CD4-positive, alpha-beta T cell treated with Interleukin-2 at 100 ng/mL for 4 hours (primary cell): ENCODE measurements around the gene TMEM175.

Source experiments
- DNase-seq: peaks from one replicate; pipeline ENCODE4 v3.0.0-alpha.2; 2020; ENCODE audit warnings: low spot score

Gene TMEM175

GRCh38 chr4:931960-932712, at the start of gene TMEM175, which contains the start of gene GAK:
TMEM175 (plus strand) TSS chr4:932460; CDS start chr4:947740, 15,280 bp downstream.
GAK (minus strand) TSS chr4:932316; CDS start chr4:932187, 129 bp downstream.
- DNase-seq: peak; percentile 96

DNA sequence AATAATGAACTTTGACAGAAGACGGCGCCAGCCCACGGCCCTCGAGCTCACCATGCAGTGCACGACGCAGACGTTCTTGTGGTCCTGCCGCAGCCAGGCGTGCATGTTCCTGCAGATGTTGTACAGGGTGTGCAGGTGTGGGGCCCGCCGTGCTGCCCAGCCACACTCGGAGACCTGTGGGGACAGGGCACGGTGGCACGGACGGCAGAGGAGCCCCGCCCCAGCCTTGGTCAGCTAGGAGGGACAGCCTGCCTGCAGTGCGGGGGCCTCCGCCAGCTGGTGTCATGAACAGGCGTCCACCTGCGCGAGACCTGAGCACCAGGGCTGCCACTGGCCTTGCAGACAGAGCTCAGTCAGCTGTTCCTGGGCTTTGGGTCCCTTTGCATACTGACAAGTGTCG, 49.6 kb upstream of the TMEM175 start:
- no peak for DNase-seq

DNA sequence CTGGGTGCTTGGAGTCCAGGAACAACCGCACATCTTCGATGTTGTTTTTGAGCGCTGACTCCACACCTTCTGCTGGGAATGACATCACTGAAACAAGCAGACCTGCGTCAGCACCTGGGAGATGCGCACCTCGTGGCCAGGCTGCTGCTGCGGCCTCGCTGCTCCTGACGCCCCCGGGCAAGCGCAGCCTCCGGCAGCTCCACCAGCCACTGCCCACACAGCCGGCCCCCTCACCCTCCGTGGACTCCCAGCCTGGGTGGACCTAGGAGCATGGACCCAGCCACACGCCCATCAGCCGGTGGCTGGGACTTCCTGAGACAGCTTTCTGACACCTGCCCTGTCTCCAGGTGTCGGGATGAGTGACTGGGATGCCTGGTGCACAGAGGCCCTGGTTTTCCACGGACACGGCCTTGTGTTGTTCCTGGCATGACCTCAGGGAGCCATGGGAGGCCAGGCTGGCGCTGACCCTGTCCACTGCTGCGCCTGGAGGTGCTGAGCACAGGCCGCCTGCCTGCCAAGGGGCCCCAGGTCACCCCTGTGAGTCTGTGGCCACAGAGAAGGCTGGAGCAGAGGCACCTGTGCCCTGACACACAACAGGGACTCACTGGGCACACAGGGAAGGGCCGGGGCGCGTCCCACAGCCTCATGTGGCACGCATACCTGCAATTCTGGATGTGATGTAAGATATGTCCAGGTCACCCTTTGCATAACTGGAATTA, 48.7 kb upstream of the TMEM175 start:
- no peak for DNase-seq

GRCh38 chr4:884259-884658, 48.0 kb upstream of the TMEM175 start:
- no peak for DNase-seq

- no peak for DNase-seq
Observed at GRCh38 chr4:884896-885295, 47.4 kb upstream of the TMEM175 start.

- no peak for DNase-seq
Observed at GRCh38 chr4:885353-885752, 46.9 kb upstream of the TMEM175 start.

GRCh38 chr4:886244-886643, 46.0 kb upstream of the TMEM175 start:
- no peak for DNase-seq

DNA sequence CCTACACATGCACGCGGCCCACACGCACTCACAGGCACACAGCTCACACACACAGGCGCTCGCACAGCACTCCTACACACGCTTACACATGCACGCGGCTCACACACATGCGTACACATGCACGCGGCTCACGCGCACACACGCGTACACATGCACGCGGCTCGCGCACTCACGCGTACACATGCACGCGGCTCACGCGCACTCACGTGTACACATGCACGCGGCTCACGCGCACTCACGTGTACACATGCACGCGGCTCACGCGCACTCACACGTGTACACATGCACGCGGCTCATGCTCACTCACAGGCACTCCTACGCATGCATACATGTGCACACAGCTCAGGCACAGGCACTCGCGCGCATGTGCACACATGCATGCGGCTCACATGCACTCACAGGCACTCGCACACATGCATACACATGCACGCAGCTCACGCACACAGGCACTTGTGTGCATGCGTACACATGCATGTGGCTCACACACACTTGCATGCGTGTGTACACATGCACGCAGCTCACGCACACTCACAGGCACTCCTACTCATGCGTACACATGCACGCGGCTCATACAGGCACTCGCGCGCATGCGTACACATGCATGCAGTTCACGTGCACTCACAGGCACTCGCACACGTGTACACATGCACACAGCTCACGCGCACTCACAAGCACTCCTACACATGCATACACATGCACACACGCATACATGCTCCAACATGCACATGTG, 45.1 kb upstream of the TMEM175 start:
- DNase-seq: no peak

DNA sequence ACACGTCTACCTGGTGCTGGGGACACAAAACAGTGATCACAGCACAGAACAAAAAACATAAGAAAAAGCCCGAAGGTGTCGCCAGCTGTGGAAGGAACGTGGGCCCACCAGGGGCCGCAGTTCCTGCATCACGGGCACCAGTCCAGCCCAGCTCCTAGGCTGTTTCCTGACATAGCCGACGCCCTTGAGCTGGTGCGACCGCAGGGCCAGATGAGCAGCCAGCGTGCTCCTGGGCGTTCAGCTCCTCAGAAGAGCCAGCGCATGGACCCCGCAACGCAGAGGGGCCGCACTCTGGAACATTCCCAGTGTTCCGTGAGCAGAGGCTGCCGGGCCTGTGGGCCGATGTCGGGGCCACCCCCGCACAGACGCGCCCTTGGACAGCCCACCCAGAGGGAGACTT, 44.2 kb upstream of the TMEM175 start:
- no peak for DNase-seq

DNA sequence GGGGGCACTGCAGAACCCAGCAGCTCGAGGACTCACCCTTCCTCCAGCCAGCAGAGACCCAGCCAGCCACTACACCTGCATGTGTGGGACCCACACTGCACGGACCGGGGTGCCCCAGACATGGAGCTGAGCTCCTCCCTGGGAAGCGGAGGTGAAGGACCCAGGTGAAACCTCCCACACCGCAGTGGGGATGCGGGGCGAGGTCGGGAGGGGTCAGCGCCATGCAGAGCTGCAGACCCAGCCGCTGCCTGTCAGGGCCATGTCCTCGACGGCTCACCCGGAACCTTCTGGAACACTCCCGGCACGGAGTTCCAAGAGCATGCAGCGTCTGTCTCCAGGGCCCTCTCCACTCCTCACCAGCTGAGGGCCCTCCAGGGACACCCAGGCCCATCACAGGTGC, 42.7 kb upstream of the TMEM175 start:
- DNase-seq: no peak

- no peak for DNase-seq
Observed at GRCh38 chr4:890036-890695, 42.1 kb upstream of the TMEM175 start.

DNA sequence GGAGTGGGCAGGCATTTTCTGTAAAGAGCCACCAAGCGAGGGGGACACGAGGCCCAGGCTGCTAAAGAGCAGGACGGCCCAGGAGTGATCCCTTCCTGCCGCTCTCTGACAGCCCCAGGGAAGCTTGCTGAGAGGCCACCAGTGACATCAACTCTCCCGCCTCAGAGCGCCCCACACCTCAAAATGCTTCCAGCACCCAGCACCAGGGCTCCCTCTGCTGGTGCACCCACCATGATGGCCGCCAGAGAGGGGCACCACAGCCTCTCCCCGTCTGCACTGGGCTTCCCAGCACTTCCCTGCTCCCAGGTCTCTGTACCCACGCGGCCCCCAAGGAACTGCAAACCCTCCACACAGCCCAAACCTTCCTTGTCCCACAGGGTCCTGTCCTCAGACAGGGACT, 40.5 kb upstream of the TMEM175 start:
- no peak for DNase-seq

DNA sequence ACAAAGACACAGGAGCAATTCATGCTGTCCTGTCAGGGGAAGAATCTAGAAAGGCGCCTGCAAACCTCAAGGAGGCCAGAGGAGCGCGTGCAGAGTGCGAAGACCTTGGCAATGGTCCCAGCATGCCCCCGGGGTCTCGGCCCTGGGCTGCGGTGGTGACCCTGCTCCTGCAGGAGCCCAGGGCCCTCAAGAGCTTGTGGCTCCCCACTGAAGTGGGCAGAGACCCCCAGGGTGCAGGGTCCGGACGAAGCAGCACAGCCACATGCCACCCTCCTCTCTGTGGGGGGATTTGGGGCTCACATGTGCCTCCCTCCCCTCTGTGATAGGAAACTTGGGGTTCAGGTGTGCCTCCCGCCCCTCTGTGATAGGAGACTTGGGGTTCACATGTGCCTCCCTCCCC, 39.5 kb upstream of the TMEM175 start:
- no peak for DNase-seq

- DNase-seq: no peak
Observed at GRCh38 chr4:893276-893994, 38.8 kb upstream of the TMEM175 start.

GRCh38 chr4:893995-894705, 38.1 kb upstream of the TMEM175 start:
- DNase-seq: no peak

GRCh38 chr4:895596-895995, 36.7 kb upstream of the TMEM175 start:
- DNase-seq: no peak

DNA sequence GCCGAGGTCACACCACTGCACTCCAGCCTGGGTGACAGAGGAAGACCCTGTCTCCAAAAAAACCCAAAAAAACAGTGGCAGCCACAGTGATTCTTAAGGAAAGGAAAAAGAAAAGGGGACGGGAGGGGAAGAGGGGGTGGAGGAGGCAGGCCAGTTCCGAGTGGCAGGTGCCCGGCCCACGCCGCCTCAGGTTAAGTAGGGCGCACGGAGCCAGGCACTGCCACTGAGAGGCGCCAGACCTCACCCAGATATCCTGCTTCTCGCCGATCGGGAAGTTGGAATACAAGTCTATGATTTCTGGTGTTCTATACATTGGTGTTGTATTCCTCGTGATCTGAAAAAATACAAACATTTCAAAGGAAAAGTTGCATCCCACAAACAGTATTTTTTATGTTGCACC, 36.0 kb upstream of the TMEM175 start:
- no peak for DNase-seq

DNA sequence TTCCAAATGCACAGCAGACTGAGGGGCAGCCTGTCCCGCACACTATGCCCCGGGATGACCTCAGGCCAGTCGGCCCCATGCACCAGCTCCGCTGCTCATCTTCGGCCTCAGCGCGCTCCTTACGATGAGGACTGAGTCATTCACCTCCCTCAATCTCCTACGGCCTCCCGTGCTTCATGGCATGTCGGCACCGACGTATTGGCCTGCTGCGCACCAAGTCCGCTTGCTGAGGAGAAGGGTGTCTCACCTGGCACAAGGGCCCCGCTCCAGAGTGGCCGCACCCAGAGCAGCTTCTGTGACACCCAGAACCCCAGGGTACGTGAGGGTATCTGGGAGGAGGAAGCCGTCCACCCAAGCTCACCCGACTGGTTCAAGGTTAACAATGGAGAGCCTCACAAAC, 35.6 kb upstream of the TMEM175 start:
- DNase-seq: no peak

- DNase-seq: no peak
Observed at GRCh38 chr4:898123-898522, 34.1 kb upstream of the TMEM175 start.

- DNase-seq: no peak
Observed at GRCh38 chr4:898869-899555, 33.2 kb upstream of the TMEM175 start.

DNA sequence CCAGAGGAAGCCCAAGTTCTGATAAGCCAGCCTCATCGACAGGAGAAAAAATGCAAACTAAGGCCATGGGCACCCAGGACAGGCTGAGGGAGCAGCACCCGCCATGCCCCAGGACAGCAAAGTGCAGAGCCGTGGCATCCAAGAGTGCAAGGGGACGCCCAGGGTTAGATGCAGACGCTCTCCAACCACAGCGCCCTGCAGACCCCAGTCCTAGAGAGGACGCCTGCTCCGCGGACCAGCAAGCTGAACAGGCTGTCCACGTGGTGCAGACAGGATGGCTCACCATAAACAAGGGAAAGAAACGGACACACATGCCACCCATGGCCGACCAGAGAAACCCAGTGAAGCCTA, 32.7 kb upstream of the TMEM175 start:
- DNase-seq: no peak
